ENCODE results near the gene NLRP6. TPM values are rescaled to one million over a fixed set of nuclear protein-coding genes. Genes with fewer than 3 reads are reported as not detected.

The NLRP6 gene
- total RNA-seq, 4 donors from 2014 or later = 1.8 to 2.1 TPM; not detected in 2

DNA sequence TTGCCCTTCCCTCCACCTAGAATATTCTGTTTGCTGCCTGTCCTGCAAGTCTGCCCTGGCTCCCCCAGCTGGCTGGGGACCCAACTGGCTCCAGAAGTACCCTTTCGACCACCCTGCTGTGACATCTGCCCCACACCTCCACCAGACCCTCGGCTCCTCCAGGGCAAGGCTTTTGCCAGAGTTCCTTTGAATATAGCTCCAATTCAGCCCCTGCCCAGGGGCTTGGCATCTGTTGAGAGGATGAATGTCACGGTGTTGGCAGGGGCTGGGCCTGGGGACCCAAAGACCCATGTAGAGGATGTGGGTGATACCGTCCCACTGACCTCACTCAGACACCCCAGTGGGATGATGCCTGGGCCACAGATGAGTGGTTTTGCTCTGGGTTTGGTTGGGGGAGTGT, 4.0 kb downstream of the NLRP6 start:
- intact Hi-C loops (cut with DNase I; ENCODE audit: low total_unique reads) (no loop called here), in situ Hi-C loops (cut with MboI; ENCODE audit: low pct_ligation_motif_present in 1 of 4, low pct_unique_long_range_greater_than_20kb in 1 of 4, low sequenced_read_pairs in 3 of 4) (no loop called here)
- WGBS, 2 donors (ENCODE audit: low coverage in 1 of 2) = 79% methylated on average over 4 of the region's 4 CpGs; no CpG with 5 or more reads in 1 of the 2 donors
- Histone ChIP-seq H3K27ac (no peak overlapping the region), H3K4me1 (peaks cover 0 to 34% (median 27%) of the 10 kb centered on the region in 4 donors), H3K36me3 (no peaks in the 10 kb centered on the region), H3K4me3 (peak overlapping the region in 1 of 4 donors; percentile 38), H3K9me3 (no peaks in the 10 kb centered on the region), H3K27me3 (peaks cover 75% of the 10 kb centered on the region)
- no peak for DNase-seq
- no peak for TF ChIP-seq POLR2A (IDR thresholded peaks at IDR 0.05)
- TF ChIP-seq EP300 (IDR thresholded peaks at IDR 0.05; ENCODE audit: low read depth) = no peak
- TF ChIP-seq, protein P1, sequence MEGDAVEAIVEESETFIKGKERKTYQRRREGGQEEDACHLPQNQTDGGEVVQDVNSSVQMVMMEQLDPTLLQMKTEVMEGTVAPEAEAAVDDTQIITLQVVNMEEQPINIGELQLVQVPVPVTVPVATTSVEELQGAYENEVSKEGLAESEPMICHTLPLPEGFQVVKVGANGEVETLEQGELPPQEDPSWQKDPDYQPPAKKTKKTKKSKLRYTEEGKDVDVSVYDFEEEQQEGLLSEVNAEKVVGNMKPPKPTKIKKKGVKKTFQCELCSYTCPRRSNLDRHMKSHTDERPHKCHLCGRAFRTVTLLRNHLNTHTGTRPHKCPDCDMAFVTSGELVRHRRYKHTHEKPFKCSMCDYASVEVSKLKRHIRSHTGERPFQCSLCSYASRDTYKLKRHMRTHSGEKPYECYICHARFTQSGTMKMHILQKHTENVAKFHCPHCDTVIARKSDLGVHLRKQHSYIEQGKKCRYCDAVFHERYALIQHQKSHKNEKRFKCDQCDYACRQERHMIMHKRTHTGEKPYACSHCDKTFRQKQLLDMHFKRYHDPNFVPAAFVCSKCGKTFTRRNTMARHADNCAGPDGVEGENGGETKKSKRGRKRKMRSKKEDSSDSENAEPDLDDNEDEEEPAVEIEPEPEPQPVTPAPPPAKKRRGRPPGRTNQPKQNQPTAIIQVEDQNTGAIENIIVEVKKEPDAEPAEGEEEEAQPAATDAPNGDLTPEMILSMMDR (IDR thresholded peaks at IDR 0.05) = no peak
- no peak for TF ChIP-seq POLR2AphosphoS5 (IDR thresholded peaks at IDR 0.05)

- no peak for TF ChIP-seq POLR2A (IDR thresholded peaks at IDR 0.05)
- TF ChIP-seq POLR2AphosphoS5 (IDR thresholded peaks at IDR 0.05) = no peak
- no peak for TF ChIP-seq EP300 (IDR thresholded peaks at IDR 0.05; ENCODE audit: low read depth)
- TF ChIP-seq, protein P1 (IDR thresholded peaks at IDR 0.05) = no peak
- intact Hi-C loops (cut with DNase I; ENCODE audit: low total_unique reads) = no loop called here
- H3K36me3 ChIP-seq = no peaks in the 10 kb centered on the region
- peaks cover 0 to 36% (median 28%) of the 10 kb centered on the region in 4 donors for H3K4me1 ChIP-seq
- 59 to 67% methylated on average over 8 to 13 of the region's 13 CpGs for WGBS, 2 donors (ENCODE audit: low coverage in 1 of 2)
- H3K27ac ChIP-seq = no peak overlapping the region
- H3K4me3 ChIP-seq = no peak overlapping the region
- in situ Hi-C loops (cut with MboI; ENCODE audit: low pct_ligation_motif_present in 1 of 4, low pct_unique_long_range_greater_than_20kb in 1 of 4, low sequenced_read_pairs in 3 of 4) = no loop called here
- peaks cover 74% of the 10 kb centered on the region for H3K27me3 ChIP-seq
- H3K9me3 ChIP-seq = no peaks in the 10 kb centered on the region
- DNase-seq = no peak
Measured at GRCh38 chr11:282630-283360, 4.6 kb downstream of the NLRP6 start.

DNA sequence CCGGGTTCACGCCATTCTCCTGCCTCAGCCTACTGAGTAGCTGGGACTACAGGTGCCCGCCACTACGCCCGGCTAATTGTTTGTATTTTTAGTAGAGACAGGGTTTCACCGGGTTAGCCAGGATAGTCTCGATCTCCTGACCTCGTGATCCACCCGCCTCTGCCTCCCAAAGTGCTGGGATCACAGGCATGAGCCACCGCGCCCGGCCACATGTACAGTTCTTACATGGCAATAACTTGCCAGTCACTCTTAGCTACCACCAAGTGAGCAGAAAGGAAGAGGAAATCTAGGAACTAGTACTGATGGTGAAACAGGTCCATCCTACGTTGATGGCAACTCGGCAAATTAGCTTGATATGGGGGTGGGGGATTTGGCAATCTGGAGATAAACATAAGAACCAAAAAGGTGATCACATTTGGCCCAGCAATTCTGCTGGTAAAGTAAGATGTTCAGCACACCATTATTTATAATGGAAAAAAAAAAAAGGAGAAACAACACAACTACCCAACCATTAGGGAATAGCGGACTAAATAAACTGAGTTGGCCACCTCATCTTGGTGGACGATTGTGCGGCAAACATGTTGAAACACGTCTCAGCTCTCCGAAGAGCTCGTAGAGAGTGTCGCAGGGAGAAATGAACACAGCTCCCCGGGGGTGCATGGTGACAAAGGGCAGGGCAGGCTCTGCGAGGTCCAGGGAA, 5.3 kb downstream of the NLRP6 start:
- TF ChIP-seq, protein P1 (IDR thresholded peaks at IDR 0.05) = no peak
- no peak for TF ChIP-seq POLR2AphosphoS5 (IDR thresholded peaks at IDR 0.05)
- TF ChIP-seq POLR2A (IDR thresholded peaks at IDR 0.05) = no peak
- TF ChIP-seq EP300 (IDR thresholded peaks at IDR 0.05; ENCODE audit: low read depth) = no peak
- Histone ChIP-seq H3K4me3 (no peak overlapping the region), H3K4me1 (peaks cover 0 to 44% (median 35%) of the 10 kb centered on the region in 4 donors), H3K27ac (no peak overlapping the region), H3K9me3 (no peaks in the 10 kb centered on the region), H3K36me3 (no peaks in the 10 kb centered on the region), H3K27me3 (peaks cover 73% of the 10 kb centered on the region)
- intact Hi-C loops (cut with DNase I; ENCODE audit: low total_unique reads) (no loop called here), in situ Hi-C loops (cut with MboI; ENCODE audit: low pct_ligation_motif_present in 1 of 4, low pct_unique_long_range_greater_than_20kb in 1 of 4, low sequenced_read_pairs in 3 of 4) (no loop called here)
- WGBS, 2 donors (ENCODE audit: low coverage in 1 of 2) = 71 to 84% methylated on average over 3 to 23 of the region's 23 CpGs
- DNase-seq = no peak

All from transverse colon (tissue), 4 donors.